Measurements from ENCODE around the gene STAG2.
A peak's percentile ranks its signal among the peaks of the same experiment; 100 is the strongest.

STAG2 gene

GRCh38 chrX:123990602-123991001 is 29.1 kb downstream of the STAG2 start:
- H3K36me3 ChIP-seq (ENCODE audit: control insufficient read depth in 1 of 2, insufficient read depth in 2 of 2, low read length in 2 of 2), result no peaks in the 10 kb centered on the region
- H2BK5ac ChIP-seq (ENCODE audit: low read depth, low read length, poor library complexity), result no peak overlapping the region
- no peak overlapping the region for H3K4me2 ChIP-seq (ENCODE audit: low read length)
- no peak overlapping the region for H3K14ac ChIP-seq (ENCODE audit: low read length)
- no peak for DNase-seq
- H4K12ac ChIP-seq (ENCODE audit: low read depth, low read length), result no peak overlapping the region
- H2BK12ac ChIP-seq (ENCODE audit: low read length), result no peak overlapping the region
- H2BK120ac ChIP-seq (ENCODE audit: insufficient read depth, low read length, poor library complexity), result no peak overlapping the region
- H3K4ac ChIP-seq (ENCODE audit: low read depth, low read length), result peak overlapping the region; percentile 75
- no peak overlapping the region for H3K9ac ChIP-seq (ENCODE audit: low read length)
- no peak overlapping the region for H2AK5ac ChIP-seq (ENCODE audit: low read length)
- H3K79me1 ChIP-seq (ENCODE audit: low read length), result no peaks in the 10 kb centered on the region
- H2AFZ ChIP-seq (ENCODE audit: insufficient read depth, low read length, poor library complexity), result no peak overlapping the region
- no peak overlapping the region for H3K4me3 ChIP-seq (ENCODE audit: low read depth, low read length)
- WGBS (ENCODE audit: extremely low coverage, insufficient coverage, insufficient read length), result no CpG with 5 or more reads among the region's 3 CpGs
- H3K27ac ChIP-seq (ENCODE audit: low read depth, low read length), result no peak overlapping the region
- H4K91ac ChIP-seq (ENCODE audit: low read depth, low read length), result no peak overlapping the region
- no peaks in the 10 kb centered on the region for H3K9me3 ChIP-seq (ENCODE audit: insufficient read depth, low read depth, low read length)
- H3K18ac ChIP-seq (ENCODE audit: low read length), result no peak overlapping the region
- H3K79me2 ChIP-seq (ENCODE audit: control insufficient read depth, insufficient read depth, low read length, poor library complexity), result peaks cover 2% of the 10 kb centered on the region
- H3K4me1 ChIP-seq (ENCODE audit: control insufficient read depth in 1 of 2, insufficient read depth in 2 of 2, low read length in 2 of 2), result no peaks in the 10 kb centered on the region
- H4K8ac ChIP-seq (ENCODE audit: low read depth, low read length), result no peak overlapping the region
- H3K23ac ChIP-seq (ENCODE audit: low read length), result no peak overlapping the region
- H3K27me3 ChIP-seq (ENCODE audit: insufficient read depth, low read length), result no peaks in the 10 kb centered on the region

- Histone ChIP-seq H3K4ac (ENCODE audit: low read depth, low read length) (no peak overlapping the region), H2AFZ (ENCODE audit: insufficient read depth, low read length, poor library complexity) (no peak overlapping the region), H3K9ac (ENCODE audit: low read length) (no peak overlapping the region), H3K4me2 (ENCODE audit: low read length) (no peak overlapping the region), H3K4me1 (ENCODE audit: control insufficient read depth in 1 of 2, insufficient read depth in 2 of 2, low read length in 2 of 2) (no peaks in the 10 kb centered on the region), H2BK120ac (ENCODE audit: insufficient read depth, low read length, poor library complexity) (no peak overlapping the region), H3K23ac (ENCODE audit: low read length) (no peak overlapping the region), H4K12ac (ENCODE audit: low read depth, low read length) (no peak overlapping the region), H3K18ac (ENCODE audit: low read length) (no peak overlapping the region), H2AK5ac (ENCODE audit: low read length) (no peak overlapping the region), H2BK12ac (ENCODE audit: low read length) (no peak overlapping the region), H3K79me2 (ENCODE audit: control insufficient read depth, insufficient read depth, low read length, poor library complexity) (peaks cover 2% of the 10 kb centered on the region), H4K91ac (ENCODE audit: low read depth, low read length) (no peak overlapping the region), H3K36me3 (ENCODE audit: control insufficient read depth in 1 of 2, insufficient read depth in 2 of 2, low read length in 2 of 2) (no peaks in the 10 kb centered on the region), H3K4me3 (ENCODE audit: low read depth, low read length) (no peak overlapping the region), H3K14ac (ENCODE audit: low read length) (no peak overlapping the region), H3K27ac (ENCODE audit: low read depth, low read length) (no peak overlapping the region), H4K8ac (ENCODE audit: low read depth, low read length) (no peak overlapping the region), H3K27me3 (ENCODE audit: insufficient read depth, low read length) (no peaks in the 10 kb centered on the region), H2BK5ac (ENCODE audit: low read depth, low read length, poor library complexity) (no peak overlapping the region), H3K9me3 (ENCODE audit: insufficient read depth, low read depth, low read length) (no peaks in the 10 kb centered on the region), H3K79me1 (ENCODE audit: low read length) (no peaks in the 10 kb centered on the region)
- no CpG with 5 or more reads among the region's 1 CpG for WGBS (ENCODE audit: extremely low coverage, insufficient coverage, insufficient read length)
- peak; percentile 32 to 35 for DNase-seq
Observed at GRCh38 chrX:123993326-123993725, 31.8 kb downstream of the STAG2 start.

- no peaks in the 10 kb centered on the region for H3K4me1 ChIP-seq (ENCODE audit: control insufficient read depth in 1 of 2, insufficient read depth in 2 of 2, low read length in 2 of 2)
- H3K79me1 ChIP-seq (ENCODE audit: low read length), result no peaks in the 10 kb centered on the region
- H2BK12ac ChIP-seq (ENCODE audit: low read length), result no peak overlapping the region
- H3K14ac ChIP-seq (ENCODE audit: low read length), result no peak overlapping the region
- H3K79me2 ChIP-seq (ENCODE audit: control insufficient read depth, insufficient read depth, low read length, poor library complexity), result peaks cover 2% of the 10 kb centered on the region
- H3K4ac ChIP-seq (ENCODE audit: low read depth, low read length), result peak overlapping the region; percentile 62
- H3K36me3 ChIP-seq (ENCODE audit: control insufficient read depth in 1 of 2, insufficient read depth in 2 of 2, low read length in 2 of 2), result no peaks in the 10 kb centered on the region
- H4K91ac ChIP-seq (ENCODE audit: low read depth, low read length), result no peak overlapping the region
- H2BK120ac ChIP-seq (ENCODE audit: insufficient read depth, low read length, poor library complexity), result no peak overlapping the region
- H3K18ac ChIP-seq (ENCODE audit: low read length), result no peak overlapping the region
- no peak overlapping the region for H3K9ac ChIP-seq (ENCODE audit: low read length)
- no peak overlapping the region for H3K23ac ChIP-seq (ENCODE audit: low read length)
- no peak overlapping the region for H3K4me3 ChIP-seq (ENCODE audit: low read depth, low read length)
- no peak overlapping the region for H2BK5ac ChIP-seq (ENCODE audit: low read depth, low read length, poor library complexity)
- H4K12ac ChIP-seq (ENCODE audit: low read depth, low read length), result no peak overlapping the region
- WGBS (ENCODE audit: extremely low coverage, insufficient coverage, insufficient read length), result no CpG with 5 or more reads among the region's 3 CpGs
- no peaks in the 10 kb centered on the region for H3K9me3 ChIP-seq (ENCODE audit: insufficient read depth, low read depth, low read length)
- no peaks in the 10 kb centered on the region for H3K27me3 ChIP-seq (ENCODE audit: insufficient read depth, low read length)
- no peak overlapping the region for H2AFZ ChIP-seq (ENCODE audit: insufficient read depth, low read length, poor library complexity)
- H2AK5ac ChIP-seq (ENCODE audit: low read length), result no peak overlapping the region
- no peak overlapping the region for H4K8ac ChIP-seq (ENCODE audit: low read depth, low read length)
- no peak for DNase-seq
- H3K4me2 ChIP-seq (ENCODE audit: low read length), result no peak overlapping the region
- no peak overlapping the region for H3K27ac ChIP-seq (ENCODE audit: low read depth, low read length)
Observed at GRCh38 chrX:123993904-123994635, 32.6 kb downstream of the STAG2 start.

GRCh38 chrX:123994730-123995129 is 33.2 kb downstream of the STAG2 start:
- Histone ChIP-seq H4K91ac (ENCODE audit: low read depth, low read length) (no peak overlapping the region), H3K23ac (ENCODE audit: low read length) (no peak overlapping the region), H3K4ac (ENCODE audit: low read depth, low read length) (no peak overlapping the region), H3K9me3 (ENCODE audit: insufficient read depth, low read depth, low read length) (no peaks in the 10 kb centered on the region), H3K27ac (ENCODE audit: low read depth, low read length) (no peak overlapping the region), H3K79me2 (ENCODE audit: control insufficient read depth, insufficient read depth, low read length, poor library complexity) (peaks cover 6% of the 10 kb centered on the region), H3K27me3 (ENCODE audit: insufficient read depth, low read length) (no peaks in the 10 kb centered on the region), H2AFZ (ENCODE audit: insufficient read depth, low read length, poor library complexity) (no peak overlapping the region), H2BK12ac (ENCODE audit: low read length) (no peak overlapping the region), H3K79me1 (ENCODE audit: low read length) (no peaks in the 10 kb centered on the region), H3K4me2 (ENCODE audit: low read length) (no peak overlapping the region), H3K4me3 (ENCODE audit: low read depth, low read length) (no peak overlapping the region), H3K18ac (ENCODE audit: low read length) (no peak overlapping the region), H3K36me3 (ENCODE audit: control insufficient read depth in 1 of 2, insufficient read depth in 2 of 2, low read length in 2 of 2) (no peaks in the 10 kb centered on the region), H4K12ac (ENCODE audit: low read depth, low read length) (no peak overlapping the region), H2AK5ac (ENCODE audit: low read length) (no peak overlapping the region), H3K4me1 (ENCODE audit: control insufficient read depth in 1 of 2, insufficient read depth in 2 of 2, low read length in 2 of 2) (no peaks in the 10 kb centered on the region), H3K9ac (ENCODE audit: low read length) (no peak overlapping the region), H3K14ac (ENCODE audit: low read length) (no peak overlapping the region), H2BK5ac (ENCODE audit: low read depth, low read length, poor library complexity) (no peak overlapping the region), H2BK120ac (ENCODE audit: insufficient read depth, low read length, poor library complexity) (no peak overlapping the region), H4K8ac (ENCODE audit: low read depth, low read length) (no peak overlapping the region)
- no CpG with 5 or more reads among the region's 7 CpGs for WGBS (ENCODE audit: extremely low coverage, insufficient coverage, insufficient read length)
- no peak for DNase-seq
